ENCODE results near the gene DESI2.

GRCh38 chr1:244634546-244634945 is 18.4 kb upstream of the DESI2 start:
- TF ChIP-seq TAF1 (conservative IDR thresholded peaks at IDR 0.05) (no peak), CTCF (IDR thresholded peaks at IDR 0.05; ENCODE audit: low read depth, low read length, missing input control) (no peak), SP1 (IDR thresholded peaks at IDR 0.05) (no peak), REST (IDR thresholded peaks at IDR 0.05) (no peak), EGR1 (IDR thresholded peaks at IDR 0.05; ENCODE audit: low read depth in 2 of 2) (no peak), ZBTB33 (IDR thresholded peaks at IDR 0.05) (no peak)

Data from liver (tissue), 3 donors.